ENCODE results near the gene PFKM. TPM values are rescaled to one million over a fixed set of nuclear protein-coding genes. Genes with fewer than 3 reads are reported as not detected.

Gene PFKM
- polyA plus RNA-seq (2013) = 21.8 and 22.0 TPM in 2 replicates

GRCh38 chr12:48119078-48119833 lies at the start of gene PFKM:
Gene PFKM (plus strand): TSS chr12:48119364. CDS start chr12:48122775, 3,411 bp downstream.
- H3K4ac ChIP-seq (ENCODE audit: low read depth, low read length) = no peak within 1 kb of the TSS
- peak within 1 kb of the TSS; percentile 65 for H2AFZ ChIP-seq (ENCODE audit: insufficient read depth, low read length, poor library complexity)
- H3K4me3 ChIP-seq (ENCODE audit: low read depth, low read length) = peak within 1 kb of the TSS; percentile 71
- H2AK5ac ChIP-seq (ENCODE audit: low read length) = no peak within 1 kb of the TSS
- no peak within 1 kb of the TSS for H4K91ac ChIP-seq (ENCODE audit: low read depth, low read length)
- peak within 1 kb of the TSS; percentile 8 for H3K9ac ChIP-seq (ENCODE audit: low read length)
- peak within 1 kb of the TSS; percentile 3 for H3K18ac ChIP-seq (ENCODE audit: low read length)
- H4K12ac ChIP-seq (ENCODE audit: low read depth, low read length) = peak within 1 kb of the TSS; percentile 2
- no peak within 1 kb of the TSS for H3K27ac ChIP-seq (ENCODE audit: low read depth, low read length)
- peaks cover 0 to 2% of the 10 kb centered on the region in 2 experiments for H3K36me3 ChIP-seq (ENCODE audit: control insufficient read depth in 1 of 2, insufficient read depth in 2 of 2, low read length in 2 of 2)
- H3K79me1 ChIP-seq (ENCODE audit: low read length) = peaks cover 1% of the 10 kb centered on the region
- H3K4me2 ChIP-seq (ENCODE audit: low read length) = peak within 1 kb of the TSS; percentile 75
- peaks cover 1 to 4% of the 10 kb centered on the region in 2 experiments for H3K4me1 ChIP-seq (ENCODE audit: control insufficient read depth in 1 of 2, insufficient read depth in 2 of 2, low read length in 2 of 2)
- no CpG with 5 or more reads among the region's 20 CpGs for WGBS (ENCODE audit: extremely low coverage, insufficient coverage, insufficient read length)
- no peaks in the 10 kb centered on the region for H3K79me2 ChIP-seq (ENCODE audit: control insufficient read depth, insufficient read depth, low read length, poor library complexity)
- H2BK12ac ChIP-seq (ENCODE audit: low read length) = no peak within 1 kb of the TSS
- H3K9me3 ChIP-seq (ENCODE audit: insufficient read depth, low read depth, low read length) = no peaks in the 10 kb centered on the region
- peak within 1 kb of the TSS; percentile 25 for H4K8ac ChIP-seq (ENCODE audit: low read depth, low read length)
- H2BK120ac ChIP-seq (ENCODE audit: insufficient read depth, low read length, poor library complexity) = no peak within 1 kb of the TSS
- H3K27me3 ChIP-seq (ENCODE audit: insufficient read depth, low read length) = no peaks in the 10 kb centered on the region
- no peak within 1 kb of the TSS for H3K23ac ChIP-seq (ENCODE audit: low read length)
- H2BK5ac ChIP-seq (ENCODE audit: low read depth, low read length, poor library complexity) = no peak within 1 kb of the TSS
- DNase-seq = peak; percentile 25 to 52
- H3K14ac ChIP-seq (ENCODE audit: low read length) = peak within 1 kb of the TSS; percentile 50

GRCh38 chr12:48070033-48070432 lies 49.1 kb upstream of the PFKM start:
- no peak overlapping the region for H3K9ac ChIP-seq (ENCODE audit: low read length)
- no peak overlapping the region for H2AK5ac ChIP-seq (ENCODE audit: low read length)
- H2BK12ac ChIP-seq (ENCODE audit: low read length) = no peak overlapping the region
- no peaks in the 10 kb centered on the region for H3K4me1 ChIP-seq (ENCODE audit: control insufficient read depth in 1 of 2, insufficient read depth in 2 of 2, low read length in 2 of 2)
- no peak overlapping the region for H3K14ac ChIP-seq (ENCODE audit: low read length)
- no peak overlapping the region for H2AFZ ChIP-seq (ENCODE audit: insufficient read depth, low read length, poor library complexity)
- H3K4me2 ChIP-seq (ENCODE audit: low read length) = no peak overlapping the region
- no peak overlapping the region for H4K12ac ChIP-seq (ENCODE audit: low read depth, low read length)
- no peak overlapping the region for H4K91ac ChIP-seq (ENCODE audit: low read depth, low read length)
- peaks cover 9% of the 10 kb centered on the region in 2 experiments for H3K36me3 ChIP-seq (ENCODE audit: control insufficient read depth in 1 of 2, insufficient read depth in 2 of 2, low read length in 2 of 2)
- H3K79me1 ChIP-seq (ENCODE audit: low read length) = no peaks in the 10 kb centered on the region
- H3K79me2 ChIP-seq (ENCODE audit: control insufficient read depth, insufficient read depth, low read length, poor library complexity) = no peaks in the 10 kb centered on the region
- no peak overlapping the region for H3K4ac ChIP-seq (ENCODE audit: low read depth, low read length)
- H3K9me3 ChIP-seq (ENCODE audit: insufficient read depth, low read depth, low read length) = no peaks in the 10 kb centered on the region
- WGBS (ENCODE audit: extremely low coverage, insufficient coverage, insufficient read length) = no CpG with 5 or more reads among the region's 1 CpG
- H4K8ac ChIP-seq (ENCODE audit: low read depth, low read length) = no peak overlapping the region
- no peak overlapping the region for H2BK120ac ChIP-seq (ENCODE audit: insufficient read depth, low read length, poor library complexity)
- no peak overlapping the region for H3K4me3 ChIP-seq (ENCODE audit: low read depth, low read length)
- DNase-seq = no peak
- no peak overlapping the region for H3K23ac ChIP-seq (ENCODE audit: low read length)
- no peaks in the 10 kb centered on the region for H3K27me3 ChIP-seq (ENCODE audit: insufficient read depth, low read length)
- no peak overlapping the region for H3K27ac ChIP-seq (ENCODE audit: low read depth, low read length)
- H2BK5ac ChIP-seq (ENCODE audit: low read depth, low read length, poor library complexity) = no peak overlapping the region
- no peak overlapping the region for H3K18ac ChIP-seq (ENCODE audit: low read length)

GRCh38 chr12:48070731-48071130 lies 48.4 kb upstream of the PFKM start:
- Histone ChIP-seq H3K14ac (ENCODE audit: low read length) (no peak overlapping the region), H3K9ac (ENCODE audit: low read length) (no peak overlapping the region), H2BK5ac (ENCODE audit: low read depth, low read length, poor library complexity) (no peak overlapping the region), H3K79me1 (ENCODE audit: low read length) (no peaks in the 10 kb centered on the region), H4K8ac (ENCODE audit: low read depth, low read length) (no peak overlapping the region), H3K79me2 (ENCODE audit: control insufficient read depth, insufficient read depth, low read length, poor library complexity) (no peaks in the 10 kb centered on the region), H2BK120ac (ENCODE audit: insufficient read depth, low read length, poor library complexity) (no peak overlapping the region), H3K9me3 (ENCODE audit: insufficient read depth, low read depth, low read length) (no peaks in the 10 kb centered on the region), H3K4me1 (ENCODE audit: control insufficient read depth in 1 of 2, insufficient read depth in 2 of 2, low read length in 2 of 2) (no peaks in the 10 kb centered on the region), H2AK5ac (ENCODE audit: low read length) (no peak overlapping the region), H3K27ac (ENCODE audit: low read depth, low read length) (no peak overlapping the region), H3K23ac (ENCODE audit: low read length) (no peak overlapping the region), H3K27me3 (ENCODE audit: insufficient read depth, low read length) (no peaks in the 10 kb centered on the region), H3K4me3 (ENCODE audit: low read depth, low read length) (no peak overlapping the region), H2BK12ac (ENCODE audit: low read length) (no peak overlapping the region), H3K4me2 (ENCODE audit: low read length) (no peak overlapping the region), H3K36me3 (ENCODE audit: control insufficient read depth in 1 of 2, insufficient read depth in 2 of 2, low read length in 2 of 2) (peaks cover 9% of the 10 kb centered on the region in 2 experiments), H2AFZ (ENCODE audit: insufficient read depth, low read length, poor library complexity) (no peak overlapping the region), H4K12ac (ENCODE audit: low read depth, low read length) (no peak overlapping the region), H3K18ac (ENCODE audit: low read length) (no peak overlapping the region), H4K91ac (ENCODE audit: low read depth, low read length) (no peak overlapping the region), H3K4ac (ENCODE audit: low read depth, low read length) (no peak overlapping the region)
- DNase-seq = no peak
- no CpG with 5 or more reads among the region's 4 CpGs for WGBS (ENCODE audit: extremely low coverage, insufficient coverage, insufficient read length)

- no CpG with 5 or more reads among the region's 2 CpGs for WGBS (ENCODE audit: extremely low coverage, insufficient coverage, insufficient read length)
- H3K9ac ChIP-seq (ENCODE audit: low read length) = no peak overlapping the region
- H3K9me3 ChIP-seq (ENCODE audit: insufficient read depth, low read depth, low read length) = no peaks in the 10 kb centered on the region
These were observed 47.4 kb upstream of the PFKM start for GRCh38 chr12:48071808-48072207.

More at GRCh38 chr12:48071808-48072207, 47.4 kb upstream of the PFKM start:
- Histone ChIP-seq H4K8ac (ENCODE audit: low read depth, low read length) (no peak overlapping the region), H3K36me3 (ENCODE audit: control insufficient read depth in 1 of 2, insufficient read depth in 2 of 2, low read length in 2 of 2) (peaks cover 7 to 9% of the 10 kb centered on the region in 2 experiments), H3K23ac (ENCODE audit: low read length) (no peak overlapping the region), H3K27ac (ENCODE audit: low read depth, low read length) (no peak overlapping the region), H2AFZ (ENCODE audit: insufficient read depth, low read length, poor library complexity) (no peak overlapping the region), H3K4ac (ENCODE audit: low read depth, low read length) (no peak overlapping the region), H2BK12ac (ENCODE audit: low read length) (no peak overlapping the region), H3K4me2 (ENCODE audit: low read length) (no peak overlapping the region), H3K27me3 (ENCODE audit: insufficient read depth, low read length) (no peaks in the 10 kb centered on the region), H3K18ac (ENCODE audit: low read length) (no peak overlapping the region), H2BK5ac (ENCODE audit: low read depth, low read length, poor library complexity) (no peak overlapping the region), H3K79me1 (ENCODE audit: low read length) (no peaks in the 10 kb centered on the region), H3K4me1 (ENCODE audit: control insufficient read depth in 1 of 2, insufficient read depth in 2 of 2, low read length in 2 of 2) (no peaks in the 10 kb centered on the region), H4K12ac (ENCODE audit: low read depth, low read length) (no peak overlapping the region), H4K91ac (ENCODE audit: low read depth, low read length) (no peak overlapping the region), H2BK120ac (ENCODE audit: insufficient read depth, low read length, poor library complexity) (no peak overlapping the region), H3K79me2 (ENCODE audit: control insufficient read depth, insufficient read depth, low read length, poor library complexity) (no peaks in the 10 kb centered on the region), H3K14ac (ENCODE audit: low read length) (no peak overlapping the region), H2AK5ac (ENCODE audit: low read length) (no peak overlapping the region), H3K4me3 (ENCODE audit: low read depth, low read length) (no peak overlapping the region)
- DNase-seq = peak in 1 of 2 donors; percentile 48

Data from trophoblast cell (in vitro differentiated cells and primary cell).